ENCODE results near the gene CCDC197.

DNA sequence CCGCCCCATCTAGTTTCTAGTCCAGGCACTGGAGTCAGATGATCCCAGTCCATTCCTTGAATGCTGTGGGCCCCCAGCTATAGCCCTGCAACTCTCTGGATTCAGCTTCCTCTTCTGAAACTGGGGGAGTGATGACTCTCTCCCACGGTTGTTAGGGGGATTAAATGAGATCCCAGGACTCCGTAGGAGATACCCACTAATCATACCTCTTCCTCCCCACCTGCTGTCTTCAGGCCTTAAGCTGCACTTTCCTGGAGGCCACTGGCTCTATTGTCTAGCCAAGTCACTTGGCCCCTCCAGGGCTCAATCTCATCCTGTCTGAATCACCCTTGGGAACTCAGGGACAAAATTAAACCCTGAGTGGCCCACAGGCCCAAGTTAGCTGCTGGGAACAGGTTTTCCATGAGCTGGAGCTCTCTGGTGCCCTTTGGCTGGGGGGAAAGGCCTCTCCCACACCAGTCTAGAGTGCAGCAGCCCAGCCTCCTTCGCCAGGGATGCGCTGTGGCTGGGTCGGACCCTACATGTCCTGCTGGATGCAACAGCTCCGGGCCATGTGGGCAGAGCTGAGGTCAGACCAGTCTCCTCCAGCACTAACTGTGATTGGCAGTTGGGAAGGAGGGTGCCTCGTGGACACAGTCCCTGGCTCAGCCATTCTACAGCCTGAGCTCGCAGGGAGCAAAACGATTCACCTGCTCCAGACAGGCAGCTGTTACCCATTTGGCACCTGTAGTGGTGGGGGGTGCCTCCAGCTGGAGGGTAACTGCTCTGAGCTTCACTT is 14.7 kb upstream of the CCDC197 start:
- TF ChIP-seq, protein P1, sequence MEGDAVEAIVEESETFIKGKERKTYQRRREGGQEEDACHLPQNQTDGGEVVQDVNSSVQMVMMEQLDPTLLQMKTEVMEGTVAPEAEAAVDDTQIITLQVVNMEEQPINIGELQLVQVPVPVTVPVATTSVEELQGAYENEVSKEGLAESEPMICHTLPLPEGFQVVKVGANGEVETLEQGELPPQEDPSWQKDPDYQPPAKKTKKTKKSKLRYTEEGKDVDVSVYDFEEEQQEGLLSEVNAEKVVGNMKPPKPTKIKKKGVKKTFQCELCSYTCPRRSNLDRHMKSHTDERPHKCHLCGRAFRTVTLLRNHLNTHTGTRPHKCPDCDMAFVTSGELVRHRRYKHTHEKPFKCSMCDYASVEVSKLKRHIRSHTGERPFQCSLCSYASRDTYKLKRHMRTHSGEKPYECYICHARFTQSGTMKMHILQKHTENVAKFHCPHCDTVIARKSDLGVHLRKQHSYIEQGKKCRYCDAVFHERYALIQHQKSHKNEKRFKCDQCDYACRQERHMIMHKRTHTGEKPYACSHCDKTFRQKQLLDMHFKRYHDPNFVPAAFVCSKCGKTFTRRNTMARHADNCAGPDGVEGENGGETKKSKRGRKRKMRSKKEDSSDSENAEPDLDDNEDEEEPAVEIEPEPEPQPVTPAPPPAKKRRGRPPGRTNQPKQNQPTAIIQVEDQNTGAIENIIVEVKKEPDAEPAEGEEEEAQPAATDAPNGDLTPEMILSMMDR (IDR thresholded peaks at IDR 0.05; ENCODE audit: low read depth, low read length, missing input control), result no peak
- TF ChIP-seq FOXA1 (IDR thresholded peaks at IDR 0.05), result no peak
